Measurements from ENCODE around the gene DUSP18.
A peak's percentile ranks its signal among the peaks of the same experiment; 100 is the strongest.
"Not testable (repeated sequence)": the region's sequence is repeated elsewhere in the genome, so short reads cannot be mapped to it uniquely, and the experiment has no call there.

The DUSP18 gene

GRCh38 chr22:30667494-30668385 lies at the start of gene DUSP18:
Gene DUSP18, minus strand, starts transcription at chr22:30667875. Its CDS starts 3,872 bp downstream, at chr22:30664003.
- H3K9me3 ChIP-seq (ENCODE audit: control insufficient read depth, insufficient read depth, low read length) = no peaks in the 10 kb centered on the region
- no peak within 1 kb of the TSS for H3K27ac ChIP-seq (ENCODE audit: low read length)
- WGBS (ENCODE audit: insufficient coverage, insufficient read length) = no CpG with 5 or more reads among the region's 77 CpGs
- H3K4me3 ChIP-seq (ENCODE audit: low read length) = peak within 1 kb of the TSS; percentile 68; the same call in 1 of the 2 replicates
- peak; percentile 89 for DNase-seq (ENCODE audit: low read depth, low spot score)
- no peaks in the 10 kb centered on the region for H3K4me1 ChIP-seq (ENCODE audit: control insufficient read depth, insufficient read depth, low read length)
- H3K36me3 ChIP-seq (ENCODE audit: control insufficient read depth, insufficient read depth, low read length) = 0 out of 2 replicates have a peak, but pooled peaks cover 2% of the 10 kb centered on the region
- no peaks in the 10 kb centered on the region; the same call in 1 of the 2 replicates for H3K27me3 ChIP-seq (ENCODE audit: control insufficient read depth, insufficient read depth, low read length)

DNA sequence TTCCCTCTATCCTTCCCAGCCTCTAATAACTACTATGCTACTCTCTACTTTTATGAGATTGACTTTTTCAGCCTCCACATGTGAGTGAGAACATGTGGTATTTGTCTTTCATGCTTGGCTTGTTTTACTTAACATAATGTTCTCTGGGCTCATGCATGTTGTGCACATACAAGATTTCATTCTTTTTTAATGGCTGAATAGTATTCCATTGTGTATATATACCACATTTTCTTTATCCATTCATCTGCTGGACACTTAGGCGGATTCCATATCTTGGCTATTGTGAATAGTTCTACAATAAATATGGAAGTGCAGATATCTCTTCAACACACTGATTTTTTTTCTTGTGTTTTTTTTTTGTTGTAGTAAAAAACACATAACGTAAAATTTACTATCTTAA lies 46.4 kb upstream of the DUSP18 start:
- no peaks in the 10 kb centered on the region for H3K4me1 ChIP-seq (ENCODE audit: control insufficient read depth, insufficient read depth, low read length)
- no peaks in the 10 kb centered on the region for H3K27me3 ChIP-seq (ENCODE audit: control insufficient read depth, insufficient read depth, low read length)
- H3K9me3 ChIP-seq (ENCODE audit: control insufficient read depth, insufficient read depth, low read length) = no peaks in the 10 kb centered on the region
- H3K4me3 ChIP-seq (ENCODE audit: low read length) = no peak overlapping the region
- WGBS (ENCODE audit: insufficient coverage, insufficient read length) = no CpG with 5 or more reads among the region's 2 CpGs
- DNase-seq (ENCODE audit: low read depth, low spot score) = no peak
- no peak overlapping the region for H3K27ac ChIP-seq (ENCODE audit: low read length)
- H3K36me3 ChIP-seq (ENCODE audit: control insufficient read depth, insufficient read depth, low read length) = no peaks in the 10 kb centered on the region

DNA sequence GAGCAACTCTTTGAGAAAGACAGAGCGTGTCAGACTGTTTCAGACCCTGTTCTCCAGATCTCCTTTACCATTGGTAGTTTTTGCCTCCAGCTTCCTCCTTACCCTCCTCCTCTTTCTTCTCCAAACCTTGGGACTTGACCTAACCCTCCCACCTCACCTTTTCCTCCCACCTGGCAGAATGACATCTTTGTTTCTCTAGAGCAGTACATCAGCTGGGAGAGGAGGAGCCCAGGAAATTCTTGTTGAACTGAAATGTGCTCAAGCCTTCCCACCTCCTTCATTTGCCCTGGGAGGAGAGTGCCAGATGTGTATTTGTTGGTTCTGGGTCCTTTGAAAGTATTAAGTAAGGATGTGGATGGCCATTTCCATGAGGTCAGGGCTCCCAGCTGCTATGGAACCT lies 44.4 kb upstream of the DUSP18 start:
- DNase-seq (ENCODE audit: low read depth, low spot score) = no peak
- WGBS (ENCODE audit: insufficient coverage, insufficient read length) = no CpG with 5 or more reads among the region's 1 CpG
- Histone ChIP-seq H3K9me3 (ENCODE audit: control insufficient read depth, insufficient read depth, low read length) (no peaks in the 10 kb centered on the region), H3K4me1 (ENCODE audit: control insufficient read depth, insufficient read depth, low read length) (no peaks in the 10 kb centered on the region), H3K27ac (ENCODE audit: low read length) (no peak overlapping the region), H3K4me3 (ENCODE audit: low read length) (no peak overlapping the region), H3K27me3 (ENCODE audit: control insufficient read depth, insufficient read depth, low read length) (no peaks in the 10 kb centered on the region), H3K36me3 (ENCODE audit: control insufficient read depth, insufficient read depth, low read length) (no peaks in the 10 kb centered on the region)

DNA sequence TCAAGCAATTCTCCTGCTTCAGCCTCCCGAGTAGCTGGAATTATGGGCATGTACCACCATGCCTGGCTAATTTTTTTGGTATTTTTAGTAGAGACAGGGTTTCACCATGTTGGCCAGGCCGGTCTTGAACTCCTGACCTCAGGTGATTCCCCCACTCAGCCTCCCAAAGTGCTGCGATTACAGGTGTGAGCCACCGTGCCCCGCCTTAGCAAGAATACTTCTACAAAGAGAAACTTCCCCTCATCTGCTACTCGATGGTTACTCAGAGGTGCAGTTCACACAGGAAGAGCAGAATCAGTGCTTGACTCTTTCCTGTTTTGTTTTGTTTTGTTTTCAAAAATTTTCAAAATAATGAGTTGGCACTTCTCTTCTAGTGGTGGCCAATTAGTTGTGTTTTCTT lies 42.3 kb upstream of the DUSP18 start:
- not testable (repeated sequence) for H3K27ac ChIP-seq (ENCODE audit: low read length); H3K27me3 ChIP-seq (ENCODE audit: control insufficient read depth, insufficient read depth, low read length); H3K36me3 ChIP-seq (ENCODE audit: control insufficient read depth, insufficient read depth, low read length); H3K9me3 ChIP-seq (ENCODE audit: control insufficient read depth, insufficient read depth, low read length); DNase-seq (ENCODE audit: low read depth, low spot score); H3K4me1 ChIP-seq (ENCODE audit: control insufficient read depth, insufficient read depth, low read length); H3K4me3 ChIP-seq (ENCODE audit: low read length)
- no CpG with 5 or more reads among the region's 6 CpGs for WGBS (ENCODE audit: insufficient coverage, insufficient read length)

DNA sequence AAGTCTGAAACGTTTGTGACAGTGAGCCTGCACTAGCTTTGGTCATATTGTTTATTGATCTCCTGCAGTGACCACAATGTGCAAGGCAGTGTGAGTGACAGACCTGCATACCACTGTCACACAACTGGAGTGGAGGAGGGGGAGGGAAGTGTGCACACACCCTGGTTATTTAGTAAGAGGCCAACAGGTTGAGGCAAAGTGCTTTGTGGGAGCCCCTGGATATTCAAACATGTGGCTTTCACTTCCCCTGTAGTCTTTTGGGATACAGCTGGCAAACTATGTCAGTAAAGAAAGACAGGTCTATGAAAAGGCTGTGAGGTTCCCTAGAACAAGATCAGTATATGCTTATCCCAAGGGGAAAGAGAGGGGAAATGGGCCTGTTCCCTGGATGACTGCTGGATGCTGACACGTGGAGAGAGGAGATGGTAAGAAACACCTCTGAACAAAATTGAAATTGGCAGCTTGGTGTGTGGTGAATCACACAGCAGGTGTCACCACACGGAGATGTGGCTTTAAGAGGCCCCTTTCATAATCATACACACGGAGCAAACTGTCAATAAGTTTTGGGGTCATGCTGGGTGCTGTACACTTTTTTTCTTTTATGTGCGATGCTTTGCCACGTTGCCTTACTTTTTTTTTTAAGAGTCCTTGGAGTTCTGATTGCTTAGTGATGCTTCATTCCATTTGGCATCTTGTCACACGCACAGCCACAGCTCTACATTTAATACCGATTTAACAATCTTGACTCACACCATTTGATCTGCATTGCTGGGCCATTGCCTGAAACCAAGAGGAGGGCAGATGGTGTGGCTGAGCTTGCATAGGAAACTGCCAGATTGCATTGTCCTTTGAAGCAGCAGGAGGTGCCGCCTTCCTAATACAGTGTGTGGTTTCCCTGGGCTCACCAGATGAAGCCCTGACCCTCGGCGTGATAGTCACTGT lies 38.3 kb upstream of the DUSP18 start:
- Histone ChIP-seq H3K4me1 (ENCODE audit: control insufficient read depth, insufficient read depth, low read length) (no peaks in the 10 kb centered on the region), H3K27ac (ENCODE audit: low read length) (no peak overlapping the region), H3K4me3 (ENCODE audit: low read length) (no peak overlapping the region), H3K27me3 (ENCODE audit: control insufficient read depth, insufficient read depth, low read length) (no peaks in the 10 kb centered on the region), H3K36me3 (ENCODE audit: control insufficient read depth, insufficient read depth, low read length) (no peaks in the 10 kb centered on the region), H3K9me3 (ENCODE audit: control insufficient read depth, insufficient read depth, low read length) (no peaks in the 10 kb centered on the region)
- no peak for DNase-seq (ENCODE audit: low read depth, low spot score)
- WGBS (ENCODE audit: insufficient coverage, insufficient read length) = no CpG with 5 or more reads among the region's 11 CpGs

GRCh38 chr22:30704978-30705377 lies 37.3 kb upstream of the DUSP18 start:
- Histone ChIP-seq H3K4me3 (ENCODE audit: low read length) (no peak overlapping the region), H3K36me3 (ENCODE audit: control insufficient read depth, insufficient read depth, low read length) (no peaks in the 10 kb centered on the region), H3K9me3 (ENCODE audit: control insufficient read depth, insufficient read depth, low read length) (no peaks in the 10 kb centered on the region), H3K27me3 (ENCODE audit: control insufficient read depth, insufficient read depth, low read length) (no peaks in the 10 kb centered on the region), H3K27ac (ENCODE audit: low read length) (no peak overlapping the region), H3K4me1 (ENCODE audit: control insufficient read depth, insufficient read depth, low read length) (no peaks in the 10 kb centered on the region)
- WGBS (ENCODE audit: insufficient coverage, insufficient read length) = no CpG with 5 or more reads among the region's 5 CpGs
- DNase-seq (ENCODE audit: low read depth, low spot score) = no peak

- no peak overlapping the region for H3K4me3 ChIP-seq (ENCODE audit: low read length)
- no peaks in the 10 kb centered on the region for H3K4me1 ChIP-seq (ENCODE audit: control insufficient read depth, insufficient read depth, low read length)
- no CpG with 5 or more reads among the region's 1 CpG for WGBS (ENCODE audit: insufficient coverage, insufficient read length)
- no peaks in the 10 kb centered on the region for H3K27me3 ChIP-seq (ENCODE audit: control insufficient read depth, insufficient read depth, low read length)
- no peaks in the 10 kb centered on the region for H3K9me3 ChIP-seq (ENCODE audit: control insufficient read depth, insufficient read depth, low read length)
- no peaks in the 10 kb centered on the region for H3K36me3 ChIP-seq (ENCODE audit: control insufficient read depth, insufficient read depth, low read length)
- H3K27ac ChIP-seq (ENCODE audit: low read length) = no peak overlapping the region
- no peak for DNase-seq (ENCODE audit: low read depth, low spot score)
These were observed 35.2 kb upstream of the DUSP18 start for GRCh38 chr22:30702856-30703255.

DNA sequence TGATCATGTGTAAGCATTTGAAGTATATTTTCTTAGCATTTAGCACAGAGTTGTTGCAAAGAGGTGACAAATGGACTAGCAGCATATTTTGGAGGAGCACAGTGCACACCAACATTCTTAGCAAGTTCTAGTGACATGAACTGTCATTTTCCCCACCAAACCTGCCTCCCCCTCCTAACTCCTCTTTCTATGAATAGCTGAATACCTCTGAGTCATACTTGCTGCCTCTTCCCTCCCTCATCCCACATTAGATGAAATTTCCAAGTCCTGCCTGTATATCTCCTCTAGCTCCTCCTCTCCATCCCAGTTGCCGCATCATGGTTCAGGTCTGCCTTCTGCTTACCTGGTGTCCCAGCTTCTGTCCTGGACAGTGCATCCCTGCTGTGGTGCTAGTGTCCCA lies 34.2 kb upstream of the DUSP18 start:
- Histone ChIP-seq H3K36me3 (ENCODE audit: control insufficient read depth, insufficient read depth, low read length) (no peaks in the 10 kb centered on the region), H3K4me1 (ENCODE audit: control insufficient read depth, insufficient read depth, low read length) (no peaks in the 10 kb centered on the region), H3K4me3 (ENCODE audit: low read length) (no peak overlapping the region), H3K27ac (ENCODE audit: low read length) (no peak overlapping the region), H3K27me3 (ENCODE audit: control insufficient read depth, insufficient read depth, low read length) (no peaks in the 10 kb centered on the region), H3K9me3 (ENCODE audit: control insufficient read depth, insufficient read depth, low read length) (no peaks in the 10 kb centered on the region)
- no CpG with 5 or more reads among the region's 1 CpG for WGBS (ENCODE audit: insufficient coverage, insufficient read length)
- DNase-seq (ENCODE audit: low read depth, low spot score) = no peak

DNA sequence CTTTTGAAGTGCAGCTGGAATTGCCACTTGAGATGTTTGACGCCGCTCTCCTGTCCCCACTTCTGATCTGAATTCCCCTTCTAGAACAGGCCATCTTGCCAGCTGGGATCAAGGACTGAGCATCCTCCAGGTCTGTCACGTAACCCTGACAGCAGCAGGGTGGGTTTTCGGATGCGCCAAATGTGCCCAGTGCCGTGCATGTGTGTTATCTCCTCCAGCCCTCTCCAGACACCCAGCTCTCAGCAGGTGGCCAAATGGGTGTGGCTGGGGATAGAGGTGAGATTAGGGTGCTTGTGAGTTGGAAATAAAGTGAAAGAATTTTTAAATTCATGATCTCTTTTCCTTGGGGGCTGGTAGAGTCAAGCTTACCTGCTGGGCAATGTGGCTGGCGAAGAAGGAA lies 30.3 kb upstream of the DUSP18 start:
- H3K27ac ChIP-seq (ENCODE audit: low read length) = no peak overlapping the region
- DNase-seq (ENCODE audit: low read depth, low spot score) = no peak
- H3K9me3 ChIP-seq (ENCODE audit: control insufficient read depth, insufficient read depth, low read length) = no peaks in the 10 kb centered on the region
- H3K27me3 ChIP-seq (ENCODE audit: control insufficient read depth, insufficient read depth, low read length) = peaks cover 9% of the 10 kb centered on the region; the same call in 1 of the 2 replicates
- peaks cover 1% of the 10 kb centered on the region; the same call in 1 of the 2 replicates for H3K4me1 ChIP-seq (ENCODE audit: control insufficient read depth, insufficient read depth, low read length)
- H3K36me3 ChIP-seq (ENCODE audit: control insufficient read depth, insufficient read depth, low read length) = no peaks in the 10 kb centered on the region
- no peak overlapping the region for H3K4me3 ChIP-seq (ENCODE audit: low read length)
- WGBS (ENCODE audit: insufficient coverage, insufficient read length) = no CpG with 5 or more reads among the region's 7 CpGs

DNA sequence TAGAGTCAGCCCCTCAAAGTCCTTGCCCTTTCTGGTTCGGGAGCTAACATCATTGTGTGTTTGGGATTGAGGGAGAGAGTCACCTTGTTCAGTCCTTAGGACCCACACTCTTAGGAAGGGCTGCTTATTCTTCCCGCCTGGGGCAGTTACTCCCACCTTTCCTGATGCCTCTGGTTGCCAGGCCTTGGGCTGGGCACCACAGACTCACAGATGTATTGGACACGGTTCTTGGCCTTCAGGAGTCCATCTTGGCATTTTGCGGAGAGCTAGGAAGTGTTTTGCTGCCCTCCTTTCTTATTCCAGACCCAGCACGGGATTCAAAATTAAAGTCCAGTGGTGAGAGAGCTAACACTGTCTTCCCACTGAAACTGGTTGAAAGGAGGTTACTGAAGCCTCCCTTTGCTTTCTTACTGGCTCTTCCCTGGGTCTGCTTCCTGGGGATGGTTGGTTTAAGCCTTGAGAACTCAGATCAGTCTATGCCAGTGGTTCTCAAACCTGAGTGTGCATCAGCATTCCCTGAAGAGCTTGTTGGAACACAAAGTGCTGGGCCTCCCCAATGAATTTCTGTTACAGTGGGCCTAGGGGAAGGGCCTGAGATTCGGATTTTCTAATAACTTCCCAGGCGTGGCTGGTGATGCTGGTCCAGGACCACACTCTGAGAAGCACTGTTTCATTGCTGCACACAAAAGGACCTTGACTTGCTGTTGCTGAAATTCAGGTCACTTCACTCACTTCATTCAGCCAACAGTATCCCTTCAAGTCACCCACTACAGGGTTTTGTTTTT lies 28.4 kb upstream of the DUSP18 start:
- Histone ChIP-seq H3K9me3 (ENCODE audit: control insufficient read depth, insufficient read depth, low read length) (no peaks in the 10 kb centered on the region), H3K4me1 (ENCODE audit: control insufficient read depth, insufficient read depth, low read length) (peaks cover 1% of the 10 kb centered on the region; the same call in 1 of the 2 replicates), H3K27me3 (ENCODE audit: control insufficient read depth, insufficient read depth, low read length) (peaks cover 9% of the 10 kb centered on the region; the same call in 1 of the 2 replicates), H3K27ac (ENCODE audit: low read length) (no peak overlapping the region), H3K36me3 (ENCODE audit: control insufficient read depth, insufficient read depth, low read length) (no peaks in the 10 kb centered on the region), H3K4me3 (ENCODE audit: low read length) (no peak overlapping the region)
- no CpG with 5 or more reads among the region's 7 CpGs for WGBS (ENCODE audit: insufficient coverage, insufficient read length)
- no peak for DNase-seq (ENCODE audit: low read depth, low spot score)

Data from iPS DF 6.9 (cell line).